Measurements from ENCODE around the gene CACNA1C. TPM values are rescaled to one million over a fixed set of nuclear protein-coding genes. Genes with fewer than 3 reads are reported as not detected.

The CACNA1C gene
- total RNA-seq, 1 experiment from 2014 or later, result 1.1 TPM

GRCh38 chr12:2654311-2654710 lies 601.5 kb downstream of the CACNA1C start:
- H3K23me2 ChIP-seq (ENCODE audit: insufficient read length, low read depth, low read length, poor library complexity, severe bottlenecking), result no peaks in the 10 kb centered on the region
- TF ChIP-seq, protein P1, sequence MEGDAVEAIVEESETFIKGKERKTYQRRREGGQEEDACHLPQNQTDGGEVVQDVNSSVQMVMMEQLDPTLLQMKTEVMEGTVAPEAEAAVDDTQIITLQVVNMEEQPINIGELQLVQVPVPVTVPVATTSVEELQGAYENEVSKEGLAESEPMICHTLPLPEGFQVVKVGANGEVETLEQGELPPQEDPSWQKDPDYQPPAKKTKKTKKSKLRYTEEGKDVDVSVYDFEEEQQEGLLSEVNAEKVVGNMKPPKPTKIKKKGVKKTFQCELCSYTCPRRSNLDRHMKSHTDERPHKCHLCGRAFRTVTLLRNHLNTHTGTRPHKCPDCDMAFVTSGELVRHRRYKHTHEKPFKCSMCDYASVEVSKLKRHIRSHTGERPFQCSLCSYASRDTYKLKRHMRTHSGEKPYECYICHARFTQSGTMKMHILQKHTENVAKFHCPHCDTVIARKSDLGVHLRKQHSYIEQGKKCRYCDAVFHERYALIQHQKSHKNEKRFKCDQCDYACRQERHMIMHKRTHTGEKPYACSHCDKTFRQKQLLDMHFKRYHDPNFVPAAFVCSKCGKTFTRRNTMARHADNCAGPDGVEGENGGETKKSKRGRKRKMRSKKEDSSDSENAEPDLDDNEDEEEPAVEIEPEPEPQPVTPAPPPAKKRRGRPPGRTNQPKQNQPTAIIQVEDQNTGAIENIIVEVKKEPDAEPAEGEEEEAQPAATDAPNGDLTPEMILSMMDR (conservative IDR thresholded peaks at IDR 0.05), result no peak
- H4K20me1 ChIP-seq (ENCODE audit: control insufficient read depth, insufficient read depth, insufficient read length), result no peaks in the 10 kb centered on the region
- Mint-ChIP-seq H3K27me3 (ENCODE audit: low read depth) (no peaks in the 10 kb centered on the region; the same call in none of the 2 replicates), H3K27ac (no peak overlapping the region), H3K4me1 (peaks cover 5 to 10% of the 10 kb centered on the region in 2 experiments; a peak in 3 of 4 replicates), H3K9me3 (no peaks in the 10 kb centered on the region), H3K4me3 (no peak overlapping the region), H3K36me3 (ENCODE audit: insufficient read depth in 1 of 3, low read depth in 3 of 3) (no peaks in the 10 kb centered on the region)
- no peak overlapping the region for H4K91ac ChIP-seq (ENCODE audit: insufficient read length, low read depth, low read length)
- no peak overlapping the region for H2BK20ac ChIP-seq (ENCODE audit: low read depth, low read length, poor library complexity, severe bottlenecking)
- H2BK15ac ChIP-seq (ENCODE audit: low read depth, low read length), result no peak overlapping the region
- no peak overlapping the region for H3K56ac ChIP-seq (ENCODE audit: insufficient read length, low read depth, low read length)
- no peak overlapping the region for H2BK120ac ChIP-seq (ENCODE audit: low read depth, low read length, poor library complexity, severe bottlenecking)
- no peak overlapping the region for H3K4me2 ChIP-seq (ENCODE audit: insufficient read depth, insufficient read length, low read length)
- no peak overlapping the region for H3K4ac ChIP-seq (ENCODE audit: low read depth, low read length)
- no peak overlapping the region for H4K5ac ChIP-seq (ENCODE audit: insufficient read length, low read depth, low read length)
- H2BK5ac ChIP-seq (ENCODE audit: insufficient read length, low read length), result no peak overlapping the region
- H3K9ac ChIP-seq (ENCODE audit: extremely low read depth, insufficient read length, low read length), result no peak overlapping the region
- WGBS (ENCODE audit: extremely low coverage, insufficient read length, low lambda C conversion rate), result no CpG with 5 or more reads among the region's 8 CpGs
- no peaks in the 10 kb centered on the region for H3K4me1 ChIP-seq (ENCODE audit: insufficient read depth, low read length)
- H3K23ac ChIP-seq (ENCODE audit: insufficient read length, low read depth, low read length), result no peak overlapping the region
- H3K27me3 ChIP-seq (ENCODE audit: insufficient read depth, low read length), result no peaks in the 10 kb centered on the region
- no peak for DNase-seq
- no peak overlapping the region for H3K14ac ChIP-seq (ENCODE audit: insufficient read depth, low read length)
- H3K27ac ChIP-seq (ENCODE audit: insufficient read length, low read depth, low read length), result no peak overlapping the region
- H3K9me3 ChIP-seq (ENCODE audit: control insufficient read depth, low read depth, low read length), result no peaks in the 10 kb centered on the region
- no peak overlapping the region for H2AFZ ChIP-seq (ENCODE audit: low read length)
- no peaks in the 10 kb centered on the region for H3K79me1 ChIP-seq (ENCODE audit: insufficient read depth, low read depth, low read length, poor library complexity, severe bottlenecking)
- H3K18ac ChIP-seq (ENCODE audit: insufficient read length, low read depth, low read length), result no peak overlapping the region
- no peaks in the 10 kb centered on the region for H3K79me2 ChIP-seq (ENCODE audit: insufficient read depth, low read length)
- H3T11ph ChIP-seq (ENCODE audit: low read length), result no peak overlapping the region
- no peak overlapping the region for H2AK5ac ChIP-seq (ENCODE audit: insufficient read length, low read length)
- no peak overlapping the region for H2BK12ac ChIP-seq (ENCODE audit: insufficient read length, low read depth, low read length)
- no peak overlapping the region for H4K8ac ChIP-seq (replicated peaks; ENCODE audit: insufficient read length, low read depth, low read length)

Measured in H9 (cell line).